Measurements from ENCODE around the gene SIRT7. TPM values are rescaled to one million over a fixed set of nuclear protein-coding genes. Genes with fewer than 3 reads are reported as not detected.
A peak's percentile ranks its signal among the peaks of the same experiment; 100 is the strongest.

The SIRT7 gene
- total RNA-seq, 1 donor from 2014 or later = 20.9 TPM

- peaks cover 29% of the 10 kb centered on the region for H3K27me3 Mint-ChIP-seq (ENCODE audit: unreplicated experiment)
- peaks cover 2% of the 10 kb centered on the region for H3K4me1 Mint-ChIP-seq (ENCODE audit: unreplicated experiment)
- no peaks in the 10 kb centered on the region for H3K36me3 Mint-ChIP-seq (ENCODE audit: unreplicated experiment)
- H3K4me3 Mint-ChIP-seq (ENCODE audit: unreplicated experiment) = no peak overlapping the region
- peak; percentile 89 for DNase-seq (ENCODE audit: extremely low spot score, unreplicated experiment)
- TF ChIP-seq CTCF (IDR thresholded peaks at IDR 0.05) = peak; percentile 89
- H3K9me3 Mint-ChIP-seq (ENCODE audit: unreplicated experiment) = no peaks in the 10 kb centered on the region
- no peak overlapping the region for H3K27ac Mint-ChIP-seq (ENCODE audit: unreplicated experiment)
Measured at GRCh38 chr17:81959362-81960129, 41.6 kb upstream of the SIRT7 start.

- Mint-ChIP-seq H3K36me3 (ENCODE audit: unreplicated experiment) (no peaks in the 10 kb centered on the region), H3K27me3 (ENCODE audit: unreplicated experiment) (peaks cover 29% of the 10 kb centered on the region), H3K27ac (ENCODE audit: unreplicated experiment) (no peak overlapping the region), H3K9me3 (ENCODE audit: unreplicated experiment) (no peaks in the 10 kb centered on the region), H3K4me3 (ENCODE audit: unreplicated experiment) (peak overlapping the region; percentile 35), H3K4me1 (ENCODE audit: unreplicated experiment) (peaks cover 2% of the 10 kb centered on the region)
- TF ChIP-seq CTCF (IDR thresholded peaks at IDR 0.05) = no peak
- no peak for DNase-seq (ENCODE audit: extremely low spot score, unreplicated experiment)
Measured at GRCh38 chr17:81958633-81959342, 40.8 kb upstream of the SIRT7 start.

- Mint-ChIP-seq H3K36me3 (ENCODE audit: unreplicated experiment) (no peaks in the 10 kb centered on the region), H3K27ac (ENCODE audit: unreplicated experiment) (no peak overlapping the region), H3K4me3 (ENCODE audit: unreplicated experiment) (no peak overlapping the region), H3K27me3 (ENCODE audit: unreplicated experiment) (peaks cover 21% of the 10 kb centered on the region), H3K4me1 (ENCODE audit: unreplicated experiment) (peaks cover 2% of the 10 kb centered on the region), H3K9me3 (ENCODE audit: unreplicated experiment) (no peaks in the 10 kb centered on the region)
- DNase-seq (ENCODE audit: extremely low spot score, unreplicated experiment) = no peak
- no peak for TF ChIP-seq CTCF (IDR thresholded peaks at IDR 0.05)
Measured at GRCh38 chr17:81957691-81958432, 39.9 kb upstream of the SIRT7 start.

GRCh38 chr17:81956607-81957589 lies 38.9 kb upstream of the SIRT7 start:
- TF ChIP-seq CTCF (IDR thresholded peaks at IDR 0.05) = no peak
- Mint-ChIP-seq H3K27ac (ENCODE audit: unreplicated experiment) (no peak overlapping the region), H3K27me3 (ENCODE audit: unreplicated experiment) (peaks cover 16% of the 10 kb centered on the region), H3K4me1 (ENCODE audit: unreplicated experiment) (peaks cover 2% of the 10 kb centered on the region), H3K9me3 (ENCODE audit: unreplicated experiment) (no peaks in the 10 kb centered on the region), H3K36me3 (ENCODE audit: unreplicated experiment) (no peaks in the 10 kb centered on the region), H3K4me3 (ENCODE audit: unreplicated experiment) (no peak overlapping the region)
- no peak for DNase-seq (ENCODE audit: extremely low spot score, unreplicated experiment)
